ENCODE data around the gene GLCCI1. TPM values are rescaled to one million over a fixed set of nuclear protein-coding genes. Genes with fewer than 3 reads are reported as not detected.
"Not testable (repeated sequence)": the region's sequence is repeated elsewhere in the genome, so short reads cannot be mapped to it uniquely, and the experiment has no call there.

Gene GLCCI1
- total RNA-seq, 1 experiment from 2014 or later: 35.3 TPM

GRCh38 chr7:8035647-8036518 is 67.3 kb downstream of the GLCCI1 start:
- DNase-seq (ENCODE audit: low spot score): peak; percentile 30
- in situ Hi-C loops (cut with HindIII; ENCODE audit: low sequenced_read_pairs): no loop called here

GRCh38 chr7:8037151-8037550 is 68.6 kb downstream of the GLCCI1 start:
- no peak for DNase-seq (ENCODE audit: low spot score)
- in situ Hi-C loops (cut with HindIII; ENCODE audit: low sequenced_read_pairs): no loop called here

- in situ Hi-C loops (cut with HindIII; ENCODE audit: low sequenced_read_pairs): no loop called here
Measured at GRCh38 chr7:8040768-8041369, 72.3 kb downstream of the GLCCI1 start.

DNA sequence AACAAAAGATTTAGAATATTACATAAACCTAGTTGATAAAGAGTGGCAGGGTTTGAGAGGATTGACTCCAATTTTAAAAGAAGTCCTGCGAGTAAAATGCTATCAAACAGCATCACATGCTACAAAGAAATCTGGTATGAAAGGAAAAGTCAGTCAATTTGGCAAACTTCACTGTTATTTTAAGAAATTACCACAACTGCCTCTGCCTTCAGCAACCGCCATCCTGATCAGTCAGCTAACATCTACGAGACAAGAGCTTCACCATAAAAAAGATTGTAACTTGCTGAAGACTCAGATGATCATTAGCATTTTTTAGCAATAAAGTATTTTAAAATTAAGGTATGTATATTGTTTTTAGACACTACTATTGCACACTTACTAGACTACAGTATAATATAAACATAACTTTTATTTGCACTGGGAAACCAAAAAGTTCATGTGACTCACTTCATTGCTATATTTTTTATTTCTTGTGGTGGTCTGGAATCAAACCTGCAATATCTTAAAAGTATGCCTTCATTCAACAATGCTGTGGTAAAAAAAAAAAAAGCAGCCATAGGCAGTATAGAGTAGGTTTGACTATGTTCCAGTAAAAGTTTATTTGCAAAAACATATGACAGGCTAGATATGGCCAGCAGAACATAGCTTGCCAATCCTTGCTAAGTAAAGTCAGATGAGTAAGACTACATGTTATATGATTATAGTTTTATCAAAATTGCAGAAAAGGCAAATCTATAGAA is 74.4 kb downstream of the GLCCI1 start:
- in situ Hi-C loops (cut with HindIII; ENCODE audit: low sequenced_read_pairs): no loop called here

More at GRCh38 chr7:8040768-8041369, 72.3 kb downstream of the GLCCI1 start:
- DNase-seq (ENCODE audit: low spot score): no peak

DNA sequence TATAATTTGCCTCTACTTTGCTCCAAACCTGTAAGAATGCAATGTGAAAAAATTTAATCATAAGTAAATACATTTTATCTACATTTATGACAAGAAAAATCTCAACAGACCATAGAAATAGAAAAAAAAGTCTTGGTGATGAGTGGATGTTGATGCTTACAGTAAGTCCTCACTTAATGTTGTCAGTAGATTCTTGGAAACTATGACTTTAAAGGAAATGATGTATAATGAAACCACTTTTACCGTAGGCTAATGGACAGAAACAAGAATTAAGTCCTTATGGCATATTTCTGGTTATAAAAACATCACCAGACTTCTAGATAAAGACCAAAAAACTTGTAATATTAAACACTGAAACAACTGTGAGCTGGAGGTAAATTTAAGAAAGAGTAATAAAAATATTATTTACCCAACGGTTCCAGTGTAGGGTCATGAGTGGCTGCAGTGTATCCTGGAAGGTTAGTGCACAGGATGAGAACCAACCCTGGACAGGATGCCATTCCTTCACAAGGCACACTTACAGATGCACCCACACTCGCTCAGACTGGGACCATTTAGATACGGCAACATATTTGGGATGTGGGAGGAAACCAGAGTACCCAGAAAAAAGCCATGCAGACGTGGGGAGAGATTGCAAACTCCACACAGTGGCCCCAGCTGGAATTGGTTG is 76.3 kb downstream of the GLCCI1 start:
- in situ Hi-C loops (cut with HindIII; ENCODE audit: low sequenced_read_pairs): no loop called here
- DNase-seq (ENCODE audit: low spot score): no peak

More for the DNA sequence above, 74.4 kb downstream of the GLCCI1 start:
- no peak for DNase-seq (ENCODE audit: low spot score)

DNA sequence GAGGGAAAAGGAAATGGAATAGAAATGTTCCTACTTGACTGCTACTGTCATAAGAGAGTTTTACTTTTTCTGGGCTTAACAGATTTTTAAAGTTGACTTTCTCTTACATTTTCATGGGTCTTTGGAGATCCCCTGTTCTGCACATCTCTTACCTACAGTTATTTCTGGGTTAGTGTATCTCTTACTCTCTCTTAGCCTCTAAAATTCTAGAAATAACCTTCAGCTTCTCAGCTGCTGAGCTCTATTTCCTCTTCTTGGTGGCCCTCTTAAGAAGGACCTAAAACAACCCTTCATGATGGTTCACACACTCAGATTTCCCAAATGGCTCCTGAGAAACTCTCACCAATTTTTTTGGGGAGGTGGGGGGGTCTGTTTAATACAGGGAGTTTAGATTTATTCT is 79.5 kb downstream of the GLCCI1 start:
- in situ Hi-C loops (cut with HindIII; ENCODE audit: low sequenced_read_pairs); DNase-seq (ENCODE audit: low spot score): not testable (repeated sequence)

DNA sequence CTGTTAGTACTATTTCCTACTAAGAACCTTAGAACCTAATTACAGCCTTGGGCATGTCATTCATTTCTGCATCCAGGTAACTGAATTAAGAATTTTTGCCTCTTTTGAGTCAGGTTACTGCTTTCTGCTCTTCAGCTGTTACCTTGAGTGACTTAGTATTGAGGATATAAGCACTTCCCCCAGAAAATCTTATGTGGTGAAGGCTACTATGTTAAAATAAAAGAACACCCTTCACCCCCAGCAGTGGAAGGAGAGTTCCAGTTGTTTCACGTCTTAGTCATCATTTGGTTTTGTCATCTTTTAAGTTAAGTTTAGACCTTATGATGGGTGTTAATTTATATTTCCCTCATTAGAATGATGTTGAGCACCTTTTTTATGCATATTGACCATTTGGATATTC is 82.8 kb downstream of the GLCCI1 start:
- DNase-seq (ENCODE audit: low spot score): no peak
- in situ Hi-C loops (cut with HindIII; ENCODE audit: low sequenced_read_pairs): no loop called here

GRCh38 chr7:8051998-8052397 is 83.4 kb downstream of the GLCCI1 start:
- DNase-seq (ENCODE audit: low spot score): no peak
- in situ Hi-C loops (cut with HindIII; ENCODE audit: low sequenced_read_pairs): no loop called here

GRCh38 chr7:8052824-8053223 is 84.2 kb downstream of the GLCCI1 start:
- DNase-seq (ENCODE audit: low spot score): no peak
- in situ Hi-C loops (cut with HindIII; ENCODE audit: low sequenced_read_pairs): no loop called here

- in situ Hi-C loops (cut with HindIII; ENCODE audit: low sequenced_read_pairs): no loop called here
- DNase-seq (ENCODE audit: low spot score): no peak
Measured at GRCh38 chr7:8056439-8056838, 87.8 kb downstream of the GLCCI1 start.

- no peak for DNase-seq (ENCODE audit: low spot score)
- in situ Hi-C loops (cut with HindIII; ENCODE audit: low sequenced_read_pairs): no loop called here
Measured at GRCh38 chr7:8057566-8057965, 89.0 kb downstream of the GLCCI1 start.

DNA sequence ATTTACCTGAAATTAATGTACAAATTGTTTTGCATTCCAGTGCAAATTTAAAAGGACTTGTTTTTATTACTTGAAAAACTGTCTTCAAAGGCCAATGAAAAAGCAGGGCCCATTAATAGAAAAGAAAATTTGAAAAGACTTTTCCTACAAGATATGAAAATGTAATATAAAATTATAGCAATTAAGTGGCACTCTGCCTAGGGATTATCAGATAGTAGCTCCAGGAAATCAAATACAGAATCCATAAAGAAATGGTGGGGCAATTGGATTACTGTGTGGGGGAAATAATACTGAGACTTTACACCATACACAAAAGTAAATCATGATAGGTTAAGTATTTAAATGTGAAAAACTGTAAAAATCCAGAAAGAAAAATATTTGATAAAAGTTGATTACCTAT is 89.7 kb downstream of the GLCCI1 start:
- no peak for DNase-seq (ENCODE audit: low spot score)
- in situ Hi-C loops (cut with HindIII; ENCODE audit: low sequenced_read_pairs): no loop called here

DNA sequence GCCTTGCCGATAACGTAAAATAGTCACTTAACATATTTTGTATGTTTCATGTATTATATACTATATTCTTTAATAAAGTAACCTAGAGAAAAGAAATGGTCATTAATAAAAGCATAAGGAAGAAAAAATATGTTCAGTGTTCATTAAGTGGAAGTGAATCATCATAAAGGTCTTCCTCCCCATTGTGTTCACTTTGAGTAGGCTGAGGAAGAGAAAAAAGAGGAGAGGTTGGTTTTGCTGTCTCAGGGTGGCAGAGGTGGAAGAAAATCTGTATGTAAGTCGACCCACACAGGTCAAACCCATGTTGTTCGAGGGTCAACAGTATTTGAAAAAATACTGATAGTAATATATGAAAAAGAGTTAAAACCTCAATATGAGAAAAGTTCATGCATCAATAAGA is 90.3 kb downstream of the GLCCI1 start:
- in situ Hi-C loops (cut with HindIII; ENCODE audit: low sequenced_read_pairs): no loop called here
- no peak for DNase-seq (ENCODE audit: low spot score)

DNA sequence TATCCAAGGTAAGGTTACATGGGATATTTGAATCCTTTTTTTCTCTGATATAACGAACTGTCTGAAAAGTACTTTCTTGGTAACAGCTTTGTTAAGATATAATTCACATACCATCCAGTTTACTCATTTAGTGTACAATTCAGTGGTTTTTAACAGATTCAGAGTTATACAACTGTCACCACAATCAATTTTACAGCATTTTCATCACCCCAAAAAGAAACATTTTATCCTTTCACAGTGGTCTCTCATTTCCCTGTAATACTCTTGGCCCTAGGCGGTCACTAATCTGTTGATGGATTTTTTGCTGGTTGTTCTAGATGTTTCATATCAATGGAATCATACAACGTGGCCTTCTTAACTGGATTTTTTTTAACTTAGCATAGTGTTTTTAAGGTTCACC is 91.6 kb downstream of the GLCCI1 start:
- in situ Hi-C loops (cut with HindIII; ENCODE audit: low sequenced_read_pairs): no loop called here
- DNase-seq (ENCODE audit: low spot score): no peak

GRCh38 chr7:8063300-8063699 is 94.7 kb downstream of the GLCCI1 start:
- in situ Hi-C loops (cut with HindIII; ENCODE audit: low sequenced_read_pairs); DNase-seq (ENCODE audit: low spot score): not testable (repeated sequence)

DNA sequence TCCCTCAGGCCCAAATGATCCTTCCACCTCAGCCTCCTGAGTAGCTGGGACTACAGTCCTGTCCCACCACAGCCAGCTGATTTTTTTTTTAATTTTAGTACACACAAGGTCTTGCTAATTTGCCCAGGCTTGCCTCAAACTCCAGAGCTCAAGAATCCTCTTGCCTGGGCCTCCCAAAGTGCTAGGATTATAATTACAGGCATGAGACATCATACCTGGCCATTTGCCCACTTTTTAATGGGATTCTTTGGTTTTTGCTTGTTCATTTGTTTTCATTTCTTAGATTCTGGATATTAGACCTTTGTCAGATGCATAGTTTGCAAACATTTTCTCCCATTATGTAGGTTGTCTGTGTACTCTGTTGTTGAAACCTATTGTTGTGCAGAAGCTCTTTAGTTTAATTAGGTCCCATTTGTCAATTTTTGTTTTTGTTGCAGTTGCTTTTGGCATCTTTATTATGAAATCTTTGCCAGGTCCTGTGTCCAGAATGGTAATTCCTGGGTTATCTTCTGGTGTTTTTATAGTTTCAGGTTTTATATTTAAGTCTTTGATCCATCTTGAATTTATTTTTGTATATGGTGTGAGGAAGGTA is 95.2 kb downstream of the GLCCI1 start:
- in situ Hi-C loops (cut with HindIII; ENCODE audit: low sequenced_read_pairs): no loop called here

DNA sequence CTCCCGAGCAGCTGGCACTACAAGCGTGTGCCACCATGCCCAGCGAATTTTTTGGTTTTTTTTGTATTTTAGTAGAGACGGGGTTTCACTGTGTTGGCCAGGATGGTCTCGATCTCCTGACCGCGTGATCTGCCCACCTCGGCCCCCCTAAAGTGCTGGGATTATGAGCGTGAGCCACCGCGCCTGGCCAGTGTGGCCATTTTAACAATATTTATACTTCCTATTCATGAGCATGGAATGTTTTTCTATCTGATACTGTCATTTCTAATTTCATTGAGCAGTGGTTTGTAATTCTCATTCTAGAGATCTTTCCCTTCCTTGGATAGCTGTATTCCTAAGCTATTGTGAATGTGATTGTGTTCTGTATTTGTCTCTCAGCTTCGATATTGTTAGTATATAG is 96.2 kb downstream of the GLCCI1 start:
- in situ Hi-C loops (cut with HindIII; ENCODE audit: low sequenced_read_pairs): no loop called here
- DNase-seq (ENCODE audit: low spot score): no peak

More for the DNA sequence above, 95.2 kb downstream of the GLCCI1 start:
- no peak for DNase-seq (ENCODE audit: low spot score)

DNA sequence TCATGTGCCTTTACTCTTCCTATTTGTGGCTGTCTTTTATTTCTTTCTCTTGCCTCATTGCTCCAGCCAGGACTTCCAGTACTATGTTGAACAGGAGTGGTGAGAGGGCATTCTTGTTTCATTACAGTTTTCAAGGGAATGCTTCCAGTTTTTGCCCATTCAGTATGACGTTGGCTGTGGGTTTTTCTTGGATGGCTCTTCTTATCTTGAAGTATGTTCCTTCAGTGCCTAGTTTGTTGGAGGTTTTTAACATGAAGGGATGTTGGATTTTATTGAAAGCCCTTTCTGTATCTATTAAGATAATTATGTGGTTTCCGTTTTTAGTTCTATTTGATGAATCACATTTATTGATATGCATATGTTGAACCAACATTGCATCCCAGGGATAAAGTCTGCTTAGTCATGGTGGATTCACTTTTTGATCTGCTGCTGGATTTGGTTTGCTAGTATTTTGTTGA is 96.8 kb downstream of the GLCCI1 start:
- no peak for DNase-seq (ENCODE audit: low spot score)
- in situ Hi-C loops (cut with HindIII; ENCODE audit: low sequenced_read_pairs): no loop called here
